ENCODE results near the gene TAS2R42.

GRCh38 chr12:11158885-11159444, 27.8 kb downstream of the TAS2R42 start:
- TF ChIP-seq CTCF (IDR thresholded peaks at IDR 0.05) (no peak), ELK1 (IDR thresholded peaks at IDR 0.05; ENCODE audit: low read depth, low read length) (no peak), NPAS2 (CRISPR knock-in tag; IDR thresholded peaks at IDR 0.05; ENCODE audit: borderline replicate concordance) (no peak), HOXA7 (CRISPR knock-in tag; IDR thresholded peaks at IDR 0.05) (no peak), KDM5A (IDR thresholded peaks at IDR 0.05) (no peak), E2F6 (IDR thresholded peaks at IDR 0.05; ENCODE audit: borderline replicate concordance, low read depth) (no peak), HOXB5 (CRISPR knock-in tag; IDR thresholded peaks at IDR 0.05) (no peak), MAX (IDR thresholded peaks at IDR 0.05) (no peak)

All from A549 (cell line).